ENCODE measurements around the gene PLD1.

PLD1 gene

DNA sequence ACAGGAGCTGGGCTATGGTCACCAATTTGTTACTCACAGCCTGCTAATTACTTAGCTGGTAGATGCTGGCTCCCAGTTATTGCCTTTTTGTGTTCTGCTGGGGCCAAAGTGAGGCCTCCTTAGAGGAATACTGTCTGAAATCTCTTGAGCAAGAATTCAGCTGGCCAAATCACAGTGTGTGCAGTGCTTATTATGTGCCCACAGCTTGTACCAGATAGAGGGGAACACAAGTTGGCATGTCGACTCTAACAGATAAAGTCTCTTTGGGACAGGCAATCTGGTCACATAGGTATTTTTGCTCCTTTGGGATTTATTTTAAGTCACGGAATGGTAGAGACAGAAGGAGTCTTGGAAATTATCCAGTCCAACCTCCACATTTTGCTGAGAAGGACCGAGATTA, 26.6 kb upstream of the PLD1 start:
- DNase-seq (ENCODE audit: low read depth in 2 of 2): no peak

DNA sequence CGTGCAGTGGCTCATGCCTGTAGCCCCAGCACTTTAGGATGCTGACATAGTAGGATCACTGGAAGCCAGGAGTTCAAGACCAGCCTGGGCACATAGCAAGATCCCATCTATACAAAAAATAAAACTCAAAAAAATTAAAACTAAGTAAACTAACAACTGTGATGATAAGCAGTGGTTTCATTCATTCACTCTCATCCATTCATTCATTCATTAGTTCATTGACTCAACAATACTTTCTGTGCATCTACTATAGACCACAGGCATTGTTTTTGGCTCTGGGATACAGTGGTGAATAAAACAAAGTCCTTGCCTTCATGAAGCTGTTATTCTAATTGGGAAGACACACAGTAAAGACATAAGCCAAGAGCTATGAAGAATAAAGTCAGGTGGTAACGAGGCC, 25.3 kb upstream of the PLD1 start:
- DNase-seq (ENCODE audit: low read depth in 2 of 2): no peak

DNA sequence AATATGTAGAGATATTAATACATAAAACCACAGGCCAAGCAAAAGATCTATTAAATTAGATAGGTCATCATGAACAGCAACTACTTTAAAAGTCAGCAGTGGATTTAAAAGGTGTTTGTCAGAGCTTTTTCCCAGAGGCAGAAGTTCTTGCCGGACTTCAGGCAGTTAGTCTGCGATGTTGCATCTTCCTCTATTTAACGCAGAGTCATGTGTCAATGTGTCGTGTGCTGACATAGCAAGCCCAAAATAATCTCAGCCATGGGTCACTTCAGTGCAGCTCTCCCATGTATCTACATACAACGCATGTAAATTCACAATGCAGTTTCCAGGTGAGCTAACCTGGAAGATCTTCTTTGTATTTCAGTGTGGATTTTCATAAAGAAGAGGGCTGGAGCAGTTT, 24.8 kb upstream of the PLD1 start:
- no peak for DNase-seq (ENCODE audit: low read depth in 2 of 2)

DNA sequence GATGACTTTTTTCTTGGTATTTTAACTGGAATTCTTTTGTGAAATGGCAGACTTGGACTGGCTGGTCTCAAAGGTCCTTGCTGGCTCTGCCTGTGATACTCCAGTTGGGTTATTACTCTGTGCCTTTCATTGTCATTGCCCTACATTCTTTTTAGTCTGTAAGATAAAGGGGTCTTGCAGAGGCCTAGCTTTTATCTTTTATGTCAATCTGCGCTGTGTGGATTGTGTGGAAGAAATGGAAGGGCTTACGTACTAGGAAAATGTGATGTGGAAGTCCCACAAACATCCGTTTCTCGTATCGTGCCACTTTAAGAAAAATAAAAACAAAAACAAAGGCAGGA, 24.1 kb upstream of the PLD1 start:
- DNase-seq (ENCODE audit: low read depth in 2 of 2): no peak

DNA sequence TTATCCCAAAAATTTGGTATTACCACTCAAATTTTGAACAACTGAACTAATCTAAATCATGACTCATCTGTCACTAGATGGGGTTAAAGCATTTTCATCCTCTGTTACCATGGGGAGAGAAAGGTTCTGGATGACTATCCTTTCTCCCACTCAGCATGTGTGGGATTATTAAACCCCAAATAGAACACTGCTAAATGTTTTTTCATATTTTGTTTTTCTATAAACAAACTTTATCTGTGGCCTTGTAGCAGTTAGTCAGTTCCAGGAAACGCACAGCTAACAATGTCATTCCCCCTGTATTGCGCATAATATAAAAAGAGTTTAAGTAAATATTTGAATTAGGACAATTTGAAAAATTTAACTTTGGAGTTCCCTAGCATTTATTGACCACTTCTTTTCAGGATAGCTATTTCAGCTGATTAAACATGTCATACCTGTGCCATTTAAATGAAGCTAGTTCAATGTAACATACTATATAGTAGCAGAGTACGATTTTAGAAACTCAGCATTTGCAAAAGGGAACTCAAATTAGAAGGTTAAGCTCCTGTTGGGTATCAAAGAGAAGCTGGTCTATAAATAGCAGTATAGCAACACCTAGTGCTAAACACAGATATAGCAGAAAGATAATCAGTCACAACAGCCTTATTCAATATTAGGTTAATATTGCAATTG, 23.6 kb upstream of the PLD1 start:
- DNase-seq (ENCODE audit: low read depth in 2 of 2): no peak

DNA sequence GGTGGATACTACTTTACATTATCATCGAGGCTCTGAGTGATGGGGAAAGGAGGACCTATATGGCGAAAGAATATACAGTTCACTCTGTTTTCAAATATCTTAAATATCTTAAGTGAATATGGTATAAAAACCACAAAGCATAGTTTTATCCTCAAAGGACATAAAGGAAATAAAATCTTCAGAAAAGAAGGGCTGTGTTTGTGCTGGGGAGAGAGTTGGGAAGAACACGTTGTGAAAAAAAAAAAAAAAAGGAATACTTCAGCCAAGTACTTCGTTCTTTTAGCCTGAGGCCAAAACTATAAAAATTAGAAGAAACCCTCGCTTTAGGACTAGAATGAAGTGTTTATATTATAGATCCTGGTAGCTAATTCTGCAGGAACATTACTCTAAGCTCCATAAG, 22.7 kb upstream of the PLD1 start:
- no peak for DNase-seq (ENCODE audit: low read depth in 2 of 2)

DNA sequence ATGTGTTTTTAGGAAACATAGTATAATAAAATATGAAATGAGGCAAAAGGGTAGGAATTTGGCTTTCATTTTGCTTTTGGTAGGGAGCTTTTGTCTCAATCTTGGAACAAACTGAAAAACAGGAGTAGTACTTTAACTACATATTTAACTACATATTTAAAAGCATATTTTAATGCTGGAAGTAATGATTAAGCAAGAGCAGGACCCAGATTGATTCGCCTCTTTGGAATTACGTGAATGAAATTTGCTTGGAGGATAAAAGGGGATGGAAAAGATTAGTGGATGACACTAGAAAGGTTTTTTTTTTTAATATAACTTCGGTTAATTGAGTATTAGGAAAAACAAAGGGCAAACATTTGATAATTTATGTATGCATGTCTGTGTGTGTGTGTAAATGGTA, 21.7 kb upstream of the PLD1 start:
- DNase-seq (ENCODE audit: low read depth in 2 of 2): no peak

DNA sequence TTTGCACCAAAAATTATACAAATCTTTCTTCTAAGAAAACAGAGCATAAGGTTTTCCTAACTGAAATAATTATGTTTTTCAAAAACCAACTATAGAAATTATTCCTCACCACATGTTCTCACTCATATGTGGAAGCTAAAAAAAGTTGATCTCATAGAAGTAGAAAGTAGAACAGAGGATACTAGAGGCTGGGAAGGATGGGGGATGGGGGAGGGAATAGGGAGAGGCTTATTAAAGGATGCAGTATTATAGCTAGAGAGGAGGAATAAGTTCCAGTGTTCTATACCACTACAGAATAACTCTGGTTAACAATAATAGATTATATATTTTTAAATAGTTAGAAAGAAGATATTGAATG, 20.2 kb upstream of the PLD1 start:
- DNase-seq (ENCODE audit: low read depth in 2 of 2): no peak

DNA sequence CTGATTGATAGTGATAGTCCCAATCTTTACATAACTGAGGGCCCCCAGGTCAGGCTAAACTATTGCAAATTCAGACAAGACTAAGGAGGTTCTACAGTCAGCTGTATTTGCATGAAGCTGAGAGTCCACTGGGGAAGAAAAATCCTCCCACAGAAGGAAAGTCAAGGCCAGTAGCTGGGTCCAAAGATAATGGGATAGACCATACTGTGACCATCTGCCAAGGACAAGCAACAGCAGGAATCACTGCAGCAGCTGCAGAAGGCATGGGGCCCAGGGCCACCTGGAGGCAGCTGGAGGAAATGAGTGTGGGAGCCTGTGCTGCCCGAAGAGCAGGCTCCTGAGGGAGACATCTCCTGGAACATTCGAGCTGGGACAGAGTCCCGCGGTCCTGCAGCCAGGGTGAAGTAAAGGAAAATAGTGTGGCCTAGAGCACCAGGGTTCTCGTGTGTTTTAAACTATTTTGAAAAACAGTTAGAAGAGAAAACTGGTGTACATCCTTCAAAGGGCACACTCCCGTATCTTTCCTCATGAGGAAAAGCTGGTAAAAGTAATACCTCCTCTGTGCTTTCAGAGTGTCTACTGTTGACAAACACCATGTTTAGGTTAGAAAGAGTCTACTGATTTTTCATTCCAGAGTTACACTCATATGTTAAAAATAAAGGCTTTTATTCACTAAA, 19.7 kb upstream of the PLD1 start:
- DNase-seq (ENCODE audit: low read depth in 2 of 2): no peak

DNA sequence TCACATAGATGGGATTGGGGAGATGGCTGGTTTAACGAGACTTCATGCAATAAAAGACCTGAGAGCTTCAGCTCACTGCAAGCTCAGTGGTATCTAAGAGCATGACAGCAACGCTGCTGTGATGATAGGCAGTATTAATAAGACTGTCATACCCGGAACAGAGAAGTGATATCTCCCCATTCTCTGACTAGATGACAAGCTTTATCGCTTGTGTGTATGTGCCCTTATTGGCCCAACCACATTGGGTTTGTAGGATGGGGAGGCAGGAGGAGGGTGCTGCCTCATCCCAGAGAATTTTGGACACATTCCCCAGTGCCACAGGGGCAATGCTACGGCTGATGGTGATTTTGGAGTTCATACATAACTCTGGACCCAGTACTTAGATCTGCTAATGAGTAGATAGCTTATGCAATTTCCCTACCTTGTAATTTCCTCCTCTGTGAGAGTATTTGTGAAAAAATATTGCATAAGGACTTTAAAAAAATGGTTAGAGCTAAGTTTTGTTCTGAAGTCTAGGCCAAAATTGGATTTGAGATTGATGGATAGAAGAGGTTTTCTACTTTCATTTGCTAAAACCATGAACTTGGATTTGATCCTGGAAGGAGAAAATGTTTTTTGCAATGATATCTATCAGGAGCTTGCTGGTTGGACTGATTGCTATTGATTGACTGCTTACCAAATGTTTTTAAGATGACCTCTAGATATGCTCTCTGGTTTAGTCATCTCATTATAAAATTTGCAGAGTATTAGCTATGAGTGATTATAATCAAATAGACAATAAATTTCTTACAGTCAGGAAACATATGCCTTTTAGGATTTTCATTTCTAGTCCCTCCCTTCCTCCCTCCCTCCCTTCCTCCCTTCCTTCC, 18.9 kb upstream of the PLD1 start:
- no peak for DNase-seq (ENCODE audit: low read depth in 2 of 2)

DNA sequence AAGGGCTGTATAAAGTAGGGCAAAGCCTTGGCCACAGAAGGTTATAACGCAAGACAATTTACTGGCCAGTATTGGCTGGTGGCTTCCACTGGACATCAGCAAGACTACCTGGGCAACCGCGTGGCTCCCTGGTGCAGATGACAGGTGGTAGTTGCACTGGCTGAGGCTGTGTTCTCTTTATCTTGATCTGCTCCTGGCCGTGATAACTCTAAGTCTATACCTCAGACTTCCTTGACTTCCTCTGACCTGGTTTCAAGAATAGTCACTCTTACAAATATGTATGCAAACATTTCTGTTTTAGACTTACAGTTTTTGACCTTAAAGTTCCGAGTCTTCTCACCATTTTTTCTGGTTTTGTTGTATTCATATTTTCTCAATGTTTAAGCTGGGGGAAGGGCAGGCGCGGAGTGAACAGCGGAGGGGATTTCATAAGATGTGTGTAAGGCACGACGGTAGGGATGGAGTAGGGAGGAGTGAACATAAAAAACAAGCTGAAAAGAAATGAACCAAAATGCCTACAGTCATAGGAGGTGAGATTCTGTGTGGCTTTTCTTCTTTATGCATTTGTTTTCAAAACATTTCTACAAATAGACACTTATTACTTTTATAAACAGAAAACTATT, 17.7 kb upstream of the PLD1 start:
- DNase-seq (ENCODE audit: low read depth in 2 of 2): no peak

DNA sequence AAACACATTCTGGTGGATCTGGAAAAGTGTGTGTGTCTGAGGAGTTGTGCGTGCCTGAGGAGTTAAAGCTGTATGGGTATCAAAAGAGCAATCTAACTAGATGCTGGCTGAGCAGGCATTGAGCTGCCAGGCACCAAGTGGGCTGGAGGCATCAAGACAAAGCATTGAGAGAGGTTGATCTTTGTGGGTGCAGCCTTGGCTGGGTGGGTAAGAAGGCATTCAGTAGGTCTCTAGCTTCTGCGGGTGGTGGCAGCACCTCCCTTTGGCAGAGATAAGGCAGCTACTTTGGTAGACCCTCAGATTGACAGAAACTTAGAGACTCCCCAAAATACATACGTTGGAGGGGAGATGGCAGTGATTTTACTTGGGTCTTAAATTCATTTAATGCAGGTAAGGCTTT, 17.1 kb upstream of the PLD1 start:
- DNase-seq (ENCODE audit: low read depth in 2 of 2): no peak

DNA sequence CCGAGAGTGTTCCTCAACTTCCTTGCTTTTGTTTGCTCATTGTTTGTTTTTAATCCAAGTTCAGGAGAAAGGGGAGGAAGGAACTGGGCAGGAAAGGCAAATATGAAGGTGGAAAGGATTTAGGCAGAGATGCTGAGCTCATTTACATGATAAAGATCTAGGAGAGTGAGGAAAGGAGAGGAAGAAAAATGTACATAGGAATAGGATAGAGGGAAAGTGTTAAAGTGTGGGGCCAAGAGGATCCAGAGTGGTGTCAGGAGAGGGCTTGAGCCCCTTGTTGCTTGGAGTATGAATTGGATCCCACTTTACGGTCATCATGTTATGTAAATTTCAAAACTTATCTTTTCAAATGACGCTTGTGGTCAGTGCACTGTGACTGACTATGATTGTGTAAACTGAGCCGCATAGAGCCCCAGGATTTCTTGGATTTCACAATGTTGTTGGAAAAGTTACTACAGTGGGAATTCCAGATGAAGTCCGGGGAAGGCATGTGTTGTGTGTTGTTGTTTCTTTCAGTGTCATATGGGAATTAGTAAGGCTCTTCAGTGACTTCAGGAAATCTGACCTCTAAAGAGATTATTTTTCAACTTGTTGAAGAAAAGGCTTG, 15.0 kb upstream of the PLD1 start:
- DNase-seq (ENCODE audit: low read depth in 2 of 2): no peak

DNA sequence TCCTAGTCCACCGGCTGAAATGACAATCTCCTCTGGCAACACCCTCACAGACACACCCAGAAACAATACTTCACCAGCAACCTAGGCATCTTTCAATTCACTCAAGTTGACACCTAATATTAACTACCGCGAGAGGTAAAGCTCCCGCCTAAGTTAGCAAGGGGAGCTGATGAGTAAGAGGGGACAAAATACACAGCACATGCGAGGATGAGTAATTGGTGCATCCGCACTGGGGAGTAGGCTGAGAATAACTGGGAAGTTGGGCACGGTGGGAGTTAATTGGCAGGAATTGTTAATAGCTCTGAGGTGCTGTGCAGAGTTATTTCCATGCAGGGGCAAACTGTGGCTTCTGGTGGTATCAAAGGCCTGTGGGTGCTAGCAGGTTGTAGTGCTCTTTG, 14.5 kb upstream of the PLD1 start:
- no peak for DNase-seq (ENCODE audit: low read depth in 2 of 2)

DNA sequence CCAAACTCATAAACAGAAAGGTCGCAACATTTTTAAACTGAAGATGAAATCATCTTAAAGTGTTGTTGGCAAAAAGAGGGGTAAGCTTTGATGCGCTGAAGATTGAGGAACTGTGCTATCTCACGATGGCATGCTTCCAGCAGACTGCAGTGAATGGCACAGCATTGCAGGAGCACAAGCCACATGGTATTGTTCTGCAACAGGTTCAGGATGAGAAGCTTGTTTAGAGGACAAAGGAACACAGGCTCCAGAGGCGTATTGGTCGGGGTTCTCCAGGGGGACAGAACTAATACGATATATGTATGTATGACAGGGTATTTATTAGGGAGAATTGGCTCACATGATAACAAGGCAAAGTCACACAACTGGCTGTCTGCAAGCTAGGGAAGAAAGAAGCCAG, 13.8 kb upstream of the PLD1 start:
- DNase-seq (ENCODE audit: low read depth in 2 of 2): no peak

DNA sequence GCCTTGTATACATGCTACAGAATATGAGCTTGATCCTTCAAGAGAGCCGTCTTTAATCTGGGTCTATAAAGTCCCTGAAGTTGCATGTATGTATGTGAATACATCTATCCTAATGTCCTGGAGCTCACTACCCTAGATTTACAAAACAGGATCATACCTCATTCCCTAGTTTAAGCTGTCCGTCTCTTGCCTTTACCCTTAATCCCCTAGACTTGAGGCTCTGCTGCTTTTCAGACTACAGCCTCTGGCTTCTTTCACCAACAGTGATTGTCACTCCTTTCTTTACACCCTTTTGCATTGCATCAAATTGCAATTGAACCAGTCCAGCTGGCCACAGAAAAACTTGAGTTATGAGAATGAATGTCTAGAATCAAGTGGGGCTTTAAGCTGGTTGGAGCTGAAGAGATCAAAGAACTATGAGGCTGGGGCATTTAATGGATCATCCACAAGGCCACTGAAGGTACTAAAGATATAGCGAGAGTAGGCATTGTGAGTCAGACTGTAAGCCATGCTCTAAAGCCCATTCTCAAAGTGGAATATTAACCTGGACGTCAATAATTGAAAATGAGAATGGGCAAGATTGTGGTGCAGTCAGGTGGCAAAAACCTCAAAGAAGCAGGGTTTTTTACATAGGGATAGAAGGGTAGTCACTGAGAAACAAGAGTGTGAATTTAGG, 12.3 kb upstream of the PLD1 start:
- DNase-seq (ENCODE audit: low read depth in 2 of 2): no peak

DNA sequence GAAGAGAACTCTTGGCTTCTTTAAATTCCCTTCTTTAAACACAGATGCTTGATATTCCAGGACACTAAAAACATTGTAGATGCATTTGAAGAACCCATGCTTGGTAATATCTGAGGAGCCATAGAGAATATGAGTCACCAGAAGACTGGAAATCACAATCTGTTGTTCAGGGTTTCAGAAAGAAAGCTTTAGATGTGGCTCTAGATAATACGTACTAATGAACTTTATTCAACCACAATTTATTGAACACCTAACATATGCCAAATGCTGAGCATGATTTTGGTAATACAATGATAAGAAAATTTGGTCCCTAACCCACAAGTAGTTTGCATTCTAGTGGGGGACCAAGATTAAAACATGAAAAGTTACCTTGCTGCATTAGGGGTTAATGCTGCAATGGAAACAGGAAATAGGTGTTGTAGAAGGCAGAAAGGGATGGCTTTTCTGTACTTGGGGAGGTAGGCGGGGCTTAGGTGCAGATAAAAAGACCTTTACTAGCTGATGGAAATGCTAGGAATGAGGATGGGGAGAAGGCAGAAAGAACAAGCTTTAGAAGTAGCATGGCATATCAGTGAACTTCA, 11.6 kb upstream of the PLD1 start:
- DNase-seq (ENCODE audit: low read depth in 2 of 2): no peak

DNA sequence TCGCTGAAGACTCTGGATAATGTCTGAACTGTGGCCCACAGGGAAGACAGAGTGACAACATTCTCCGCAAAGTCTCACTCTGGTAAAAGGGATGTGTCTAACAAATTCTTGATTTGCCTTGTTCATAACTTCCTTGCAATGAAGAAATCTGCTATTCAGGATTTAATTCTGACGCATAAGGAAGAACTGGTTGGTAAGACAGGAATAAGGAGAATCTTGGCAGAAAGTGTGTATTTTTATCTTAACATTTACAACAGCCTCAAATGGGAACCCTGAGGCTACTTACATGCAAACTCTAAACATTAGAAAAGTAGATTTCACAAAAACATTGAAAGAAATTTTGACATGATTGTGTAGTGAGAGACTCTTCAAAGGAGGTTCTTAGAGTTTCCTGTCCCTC, 10.8 kb upstream of the PLD1 start:
- DNase-seq (ENCODE audit: low read depth in 2 of 2): no peak

DNA sequence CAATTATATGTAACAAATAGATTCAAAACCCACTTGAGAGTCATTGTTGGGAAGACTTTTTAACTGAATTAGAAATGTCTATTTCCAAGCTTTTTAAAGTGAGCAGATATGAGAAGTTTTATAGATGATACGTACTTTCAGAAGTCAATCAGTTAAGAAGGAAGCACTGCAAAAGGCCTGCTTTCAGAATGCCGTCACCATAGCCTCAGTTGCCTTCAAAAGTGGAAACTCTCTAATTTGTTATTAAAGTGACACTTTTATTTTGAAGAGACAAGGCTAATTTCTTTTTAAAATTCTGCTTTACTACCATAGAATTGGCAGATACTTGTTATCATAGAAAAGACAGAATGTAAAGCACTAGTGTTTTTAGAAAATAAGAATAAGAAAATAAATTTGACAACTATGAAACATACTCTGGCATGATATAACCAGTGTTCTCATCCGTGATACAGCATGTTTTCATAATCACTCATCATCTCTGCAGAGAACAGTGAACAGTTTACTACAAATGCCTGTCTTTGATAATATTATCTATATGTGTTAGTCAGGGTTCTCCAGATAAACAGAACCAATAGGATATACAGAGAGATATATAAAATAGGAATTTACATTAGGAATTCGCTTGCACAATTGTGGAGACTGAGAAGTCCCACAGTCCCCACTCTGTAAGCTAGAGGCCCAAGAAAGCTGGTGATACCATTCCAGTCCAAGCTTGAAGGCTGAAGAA, 7.0 kb upstream of the PLD1 start:
- no peak for DNase-seq (ENCODE audit: low read depth in 2 of 2)

DNA sequence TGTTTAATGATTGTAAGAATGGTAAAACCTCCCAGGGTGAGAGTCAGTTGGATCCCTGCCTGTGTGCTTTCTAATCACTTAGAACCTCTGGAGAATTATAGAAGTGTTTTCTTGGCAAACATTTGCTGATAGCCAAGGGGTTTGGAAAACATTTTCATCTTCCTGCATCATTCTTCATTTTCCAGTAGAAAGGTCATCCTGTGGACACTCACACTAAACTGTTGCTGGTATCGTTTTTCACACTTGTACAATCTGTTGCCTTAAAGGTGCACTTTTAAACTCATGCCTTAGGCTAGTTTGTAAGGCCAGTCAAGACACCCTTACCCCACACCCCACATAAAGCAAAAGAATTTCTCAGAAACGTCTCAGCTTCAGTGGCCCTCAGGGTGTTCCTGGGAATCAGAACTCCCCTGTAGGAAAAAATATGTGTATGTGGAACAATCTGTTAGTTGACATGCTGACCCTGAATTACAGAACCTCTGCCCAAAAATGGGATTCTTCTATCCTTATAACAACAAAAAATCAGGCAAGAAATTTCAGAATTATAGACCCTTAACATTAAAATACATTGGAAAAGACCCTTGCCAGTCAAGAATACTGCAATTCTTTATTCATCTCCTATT, 5.8 kb upstream of the PLD1 start:
- DNase-seq (ENCODE audit: low read depth in 2 of 2): no peak

Data from stimulated activated CD8-positive, alpha-beta memory T cell treated with anti-CD3 and anti-CD28 coated beads, Interleukin-2, amount 100 ng/mL, for 48 hours (primary cell).